ENCODE data around the gene WNK4. TPM values are rescaled to one million over a fixed set of nuclear protein-coding genes. Genes with fewer than 3 reads are reported as not detected.
A peak's percentile ranks its signal among the peaks of the same experiment; 100 is the strongest.

Gene WNK4
- total RNA-seq, 2 donors from 2014 or later, result 32.6 to 54.6 TPM

DNA sequence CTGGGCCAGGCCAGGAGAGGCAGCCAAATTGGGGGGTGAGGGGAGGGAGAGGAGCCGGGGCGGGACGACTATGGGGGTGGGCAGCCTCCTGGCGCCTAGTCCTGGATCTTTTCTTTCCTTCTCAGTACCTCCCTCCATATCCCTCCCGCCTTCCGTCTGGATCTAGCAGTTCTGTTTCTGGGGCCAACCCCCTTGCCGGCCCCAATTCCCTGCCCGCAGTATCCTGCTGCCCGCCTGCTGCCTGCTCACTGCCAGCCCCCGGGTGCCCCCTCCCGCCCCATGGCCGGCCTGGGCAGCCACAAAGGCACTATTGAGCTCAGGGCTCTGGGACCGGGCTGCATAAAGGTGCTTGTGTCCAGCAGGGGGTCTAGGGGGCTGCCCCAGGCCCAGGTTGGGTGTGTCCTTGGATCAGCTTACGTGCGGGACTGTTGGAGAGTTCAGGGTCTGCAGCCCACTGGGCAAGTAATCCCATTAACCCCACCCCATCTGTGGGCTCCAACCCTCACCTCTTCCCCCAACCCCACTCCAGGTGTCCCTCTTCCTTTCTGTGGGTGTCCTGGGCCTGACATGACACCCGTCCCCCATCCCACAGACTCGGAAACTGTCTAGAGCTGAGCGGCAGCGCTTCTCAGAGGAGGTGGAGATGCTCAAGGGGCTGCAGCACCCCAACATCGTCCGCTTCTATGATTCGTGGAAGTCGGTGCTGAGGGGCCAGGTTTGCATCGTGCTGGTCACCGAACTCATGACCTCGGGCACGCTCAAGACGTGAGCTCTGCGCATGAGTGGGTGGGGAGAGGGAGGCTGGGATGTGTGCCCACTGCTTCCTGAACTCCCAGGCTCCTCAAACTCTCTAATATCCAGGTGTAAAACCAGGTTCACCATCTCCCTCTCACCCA, 2.0 kb downstream of the WNK4 start:
- TF ChIP-seq, protein P1, sequence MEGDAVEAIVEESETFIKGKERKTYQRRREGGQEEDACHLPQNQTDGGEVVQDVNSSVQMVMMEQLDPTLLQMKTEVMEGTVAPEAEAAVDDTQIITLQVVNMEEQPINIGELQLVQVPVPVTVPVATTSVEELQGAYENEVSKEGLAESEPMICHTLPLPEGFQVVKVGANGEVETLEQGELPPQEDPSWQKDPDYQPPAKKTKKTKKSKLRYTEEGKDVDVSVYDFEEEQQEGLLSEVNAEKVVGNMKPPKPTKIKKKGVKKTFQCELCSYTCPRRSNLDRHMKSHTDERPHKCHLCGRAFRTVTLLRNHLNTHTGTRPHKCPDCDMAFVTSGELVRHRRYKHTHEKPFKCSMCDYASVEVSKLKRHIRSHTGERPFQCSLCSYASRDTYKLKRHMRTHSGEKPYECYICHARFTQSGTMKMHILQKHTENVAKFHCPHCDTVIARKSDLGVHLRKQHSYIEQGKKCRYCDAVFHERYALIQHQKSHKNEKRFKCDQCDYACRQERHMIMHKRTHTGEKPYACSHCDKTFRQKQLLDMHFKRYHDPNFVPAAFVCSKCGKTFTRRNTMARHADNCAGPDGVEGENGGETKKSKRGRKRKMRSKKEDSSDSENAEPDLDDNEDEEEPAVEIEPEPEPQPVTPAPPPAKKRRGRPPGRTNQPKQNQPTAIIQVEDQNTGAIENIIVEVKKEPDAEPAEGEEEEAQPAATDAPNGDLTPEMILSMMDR (IDR thresholded peaks at IDR 0.05), result no peak
- H3K4me3 ChIP-seq, result peak overlapping the region; percentile 48
- H3K4me1 ChIP-seq, result no peaks in the 10 kb centered on the region
- no peak overlapping the region for H3K27ac ChIP-seq
- intact Hi-C loops (cut with DNase I), result no loop called here
- H3K27me3 ChIP-seq, result peaks cover 6% of the 10 kb centered on the region
- H3K9me3 ChIP-seq, result no peaks in the 10 kb centered on the region
- H3K36me3 ChIP-seq, result no peaks in the 10 kb centered on the region
- no peak for DNase-seq
- H3K9ac ChIP-seq (ENCODE audit: low read depth in 2 of 2, low read length in 2 of 2), result peak overlapping the region; percentile 77 to 82

GRCh38 chr17:42783062-42783790, 2.8 kb downstream of the WNK4 start:
- H3K9ac ChIP-seq (ENCODE audit: low read depth in 2 of 2, low read length in 2 of 2), result peak overlapping the region in 1 of 2 donors; percentile 82
- H3K4me3 ChIP-seq, result peak overlapping the region; percentile 48

DNA sequence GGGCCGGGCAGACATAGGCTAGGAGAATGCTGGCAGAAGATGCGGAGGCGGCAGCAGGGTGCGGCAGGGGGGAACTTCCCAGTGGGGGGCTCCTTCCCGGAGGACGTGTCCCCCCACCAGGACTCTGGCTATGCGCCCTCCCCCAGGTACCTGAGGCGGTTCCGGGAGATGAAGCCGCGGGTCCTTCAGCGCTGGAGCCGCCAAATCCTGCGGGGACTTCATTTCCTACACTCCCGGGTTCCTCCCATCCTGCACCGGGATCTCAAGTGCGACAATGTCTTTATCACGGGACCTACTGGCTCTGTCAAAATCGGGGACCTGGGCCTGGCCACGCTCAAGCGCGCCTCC, 3.4 kb downstream of the WNK4 start:
- H3K9ac ChIP-seq (ENCODE audit: low read depth in 2 of 2, low read length in 2 of 2), result no peak overlapping the region
- DNase-seq, result no peak
- no peaks in the 10 kb centered on the region for H3K36me3 ChIP-seq
- H3K4me3 ChIP-seq, result no peak overlapping the region
- intact Hi-C loops (cut with DNase I), result no loop called here
- H3K4me1 ChIP-seq, result no peaks in the 10 kb centered on the region
- TF ChIP-seq, protein P1 (IDR thresholded peaks at IDR 0.05), result no peak
- H3K27me3 ChIP-seq, result peaks cover 6% of the 10 kb centered on the region
- H3K9me3 ChIP-seq, result no peaks in the 10 kb centered on the region
- H3K27ac ChIP-seq, result no peak overlapping the region

More at GRCh38 chr17:42783062-42783790, 2.8 kb downstream of the WNK4 start:
- no peak overlapping the region for H3K27ac ChIP-seq
- H3K27me3 ChIP-seq, result peaks cover 6% of the 10 kb centered on the region
- no peak for DNase-seq
- H3K36me3 ChIP-seq, result no peaks in the 10 kb centered on the region
- intact Hi-C loops (cut with DNase I), result no loop called here
- H3K4me1 ChIP-seq, result no peaks in the 10 kb centered on the region
- TF ChIP-seq, protein P1 (IDR thresholded peaks at IDR 0.05), result no peak
- no peaks in the 10 kb centered on the region for H3K9me3 ChIP-seq

DNA sequence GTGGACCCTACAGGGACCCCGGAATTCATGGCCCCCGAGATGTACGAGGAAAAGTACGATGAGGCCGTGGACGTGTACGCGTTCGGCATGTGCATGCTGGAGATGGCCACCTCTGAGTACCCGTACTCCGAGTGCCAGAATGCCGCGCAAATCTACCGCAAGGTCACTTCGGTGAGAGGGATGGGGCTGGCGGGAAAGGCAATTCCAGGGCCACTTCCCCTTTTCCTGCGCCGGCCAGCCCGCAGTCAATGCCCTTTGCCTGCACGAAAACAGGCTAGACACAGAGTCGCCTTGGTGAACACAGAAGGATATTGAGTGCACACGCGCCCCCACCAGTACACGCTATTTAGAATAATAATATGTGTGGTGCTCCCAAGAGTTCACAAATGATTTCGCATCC, 4.0 kb downstream of the WNK4 start:
- Histone ChIP-seq H3K4me3 (no peak overlapping the region), H3K27ac (no peak overlapping the region), H3K36me3 (no peaks in the 10 kb centered on the region), H3K9me3 (no peaks in the 10 kb centered on the region), H3K4me1 (no peaks in the 10 kb centered on the region), H3K9ac (ENCODE audit: low read depth in 2 of 2, low read length in 2 of 2) (no peak overlapping the region), H3K27me3 (peaks cover 6% of the 10 kb centered on the region)
- DNase-seq, result no peak
- TF ChIP-seq, protein P1 (IDR thresholded peaks at IDR 0.05), result no peak
- intact Hi-C loops (cut with DNase I), result no loop called here

DNA sequence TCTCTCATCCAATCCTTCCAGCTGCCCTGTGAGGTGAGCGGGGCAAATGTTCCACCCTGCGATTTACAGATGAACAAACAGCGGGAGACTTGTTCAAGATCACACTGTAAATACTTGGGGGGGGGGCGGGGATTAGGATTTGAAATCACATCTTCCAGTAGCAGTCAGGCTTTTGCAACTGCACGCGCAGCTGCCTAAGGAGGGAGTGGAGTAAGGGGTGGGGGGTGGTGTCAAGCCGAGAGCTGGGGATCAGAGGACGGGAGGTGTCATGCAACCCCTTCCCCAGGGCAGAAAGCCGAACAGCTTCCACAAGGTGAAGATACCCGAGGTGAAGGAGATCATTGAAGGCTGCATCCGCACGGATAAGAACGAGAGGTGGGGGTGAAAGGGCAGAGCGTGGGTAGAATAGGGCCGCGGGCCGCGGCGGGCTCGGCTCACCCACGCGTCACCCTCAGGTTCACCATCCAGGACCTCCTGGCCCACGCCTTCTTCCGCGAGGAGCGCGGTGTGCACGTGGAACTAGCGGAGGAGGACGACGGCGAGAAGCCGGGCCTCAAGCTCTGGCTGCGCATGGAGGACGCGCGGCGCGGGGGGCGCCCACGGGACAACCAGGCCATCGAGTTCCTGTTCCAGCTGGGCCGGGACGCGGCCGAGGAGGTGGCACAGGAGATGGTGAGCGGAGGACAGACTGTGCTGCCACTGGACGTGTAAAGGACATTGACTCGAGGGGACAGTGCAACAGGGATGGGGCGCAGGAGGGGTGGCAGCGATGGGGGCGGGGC, 4.6 kb downstream of the WNK4 start:
- Histone ChIP-seq H3K36me3 (no peaks in the 10 kb centered on the region), H3K27me3 (peaks cover 6% of the 10 kb centered on the region), H3K9ac (ENCODE audit: low read depth in 2 of 2, low read length in 2 of 2) (no peak overlapping the region), H3K4me3 (no peak overlapping the region), H3K9me3 (no peaks in the 10 kb centered on the region), H3K4me1 (no peaks in the 10 kb centered on the region), H3K27ac (no peak overlapping the region)
- intact Hi-C loops (cut with DNase I), result no loop called here
- no peak for DNase-seq
- TF ChIP-seq, protein P1 (IDR thresholded peaks at IDR 0.05), result no peak
